ENCODE measurements around the gene RSRC1.

RSRC1 gene

GRCh38 chr3:158128755-158129154 lies 18.9 kb downstream of the RSRC1 start:
- no peak for DNase-seq (ENCODE audit: low read depth)

GRCh38 chr3:158134363-158134762 lies 24.5 kb downstream of the RSRC1 start:
- peak; percentile 34 for DNase-seq (ENCODE audit: low read depth)

- peak; percentile 26 for DNase-seq (ENCODE audit: low read depth)
These were observed 30.5 kb downstream of the RSRC1 start for GRCh38 chr3:158140396-158140795.

GRCh38 chr3:158148218-158148617 lies 38.3 kb downstream of the RSRC1 start:
- peak; percentile 19 for DNase-seq (ENCODE audit: low read depth)

GRCh38 chr3:158152186-158152585 lies 42.3 kb downstream of the RSRC1 start:
- DNase-seq (ENCODE audit: low read depth), result peak; percentile 71

GRCh38 chr3:158158969-158159368 lies 49.1 kb downstream of the RSRC1 start:
- DNase-seq (ENCODE audit: low read depth), result no peak

- no peak for DNase-seq (ENCODE audit: low read depth)
These were observed 49.8 kb downstream of the RSRC1 start for GRCh38 chr3:158159714-158160113.

- DNase-seq (ENCODE audit: low read depth), result peak; percentile 92
These were observed 51.1 kb downstream of the RSRC1 start for GRCh38 chr3:158160958-158161357.

GRCh38 chr3:158165141-158165655 lies 55.3 kb downstream of the RSRC1 start:
- DNase-seq (ENCODE audit: low read depth), result no peak

- DNase-seq (ENCODE audit: low read depth), result peak; percentile 30
These were observed 55.8 kb downstream of the RSRC1 start for GRCh38 chr3:158165730-158166129.

GRCh38 chr3:158166223-158166622 lies 56.3 kb downstream of the RSRC1 start:
- DNase-seq (ENCODE audit: low read depth), result no peak

- peak; percentile 97 for DNase-seq (ENCODE audit: low read depth)
These were observed 58.1 kb downstream of the RSRC1 start for GRCh38 chr3:158167737-158168557.

- no peak for DNase-seq (ENCODE audit: low read depth)
These were observed 59.2 kb downstream of the RSRC1 start for GRCh38 chr3:158169091-158169491.

GRCh38 chr3:158181096-158181495 lies 71.2 kb downstream of the RSRC1 start:
- DNase-seq (ENCODE audit: low read depth), result no peak

GRCh38 chr3:158185711-158186110 lies 75.8 kb downstream of the RSRC1 start:
- DNase-seq (ENCODE audit: low read depth), result no peak

GRCh38 chr3:158200955-158201354 lies 91.1 kb downstream of the RSRC1 start:
- DNase-seq (ENCODE audit: low read depth), result no peak

GRCh38 chr3:158205324-158205723 lies 95.4 kb downstream of the RSRC1 start:
- no peak for DNase-seq (ENCODE audit: low read depth)

- DNase-seq (ENCODE audit: low read depth), result no peak
These were observed 96.1 kb downstream of the RSRC1 start for GRCh38 chr3:158205994-158206393.

GRCh38 chr3:158210067-158210466 lies 100.2 kb downstream of the RSRC1 start:
- no peak for DNase-seq (ENCODE audit: low read depth)

GRCh38 chr3:158213461-158213860 lies 103.6 kb downstream of the RSRC1 start:
- no peak for DNase-seq (ENCODE audit: low read depth)

- no peak for DNase-seq (ENCODE audit: low read depth)
These were observed 108.1 kb downstream of the RSRC1 start for GRCh38 chr3:158217992-158218391.

- DNase-seq (ENCODE audit: low read depth), result no peak
These were observed 110.7 kb downstream of the RSRC1 start for GRCh38 chr3:158220575-158220974.

- peak; percentile 40 for DNase-seq (ENCODE audit: low read depth)
These were observed 111.5 kb downstream of the RSRC1 start for GRCh38 chr3:158221426-158221825.

- no peak for DNase-seq (ENCODE audit: low read depth)
These were observed 116.5 kb downstream of the RSRC1 start for GRCh38 chr3:158226429-158226828.
